G401 (cell line): Measurements from ENCODE around the gene NEDD1. TPM values are rescaled to one million over a fixed set of nuclear protein-coding genes. Genes with fewer than 3 reads are reported as not detected.

Source experiments
- DNase-seq: peaks from one replicate; pipeline ENCODE4 v3.0.0-alpha.2; 2015; ENCODE audit warnings: low spot score
- in situ Hi-C: cut with HindIII; loops from 2 replicates; pipeline ENCODE4 v1.10.0; 2016; ENCODE audit warnings: low sequenced_read_pairs, mixed read lengths
- total RNA-seq: library from RNA; depleted of rRNA; stranded (reverse); fragments of >200 nt; shearing (Covaris generic); gene quantifications from 2 replicates; pipeline ENCODE4 v1.2.3, GENCODE V29; 2014; rRNA removed

NEDD1 gene, protein sequence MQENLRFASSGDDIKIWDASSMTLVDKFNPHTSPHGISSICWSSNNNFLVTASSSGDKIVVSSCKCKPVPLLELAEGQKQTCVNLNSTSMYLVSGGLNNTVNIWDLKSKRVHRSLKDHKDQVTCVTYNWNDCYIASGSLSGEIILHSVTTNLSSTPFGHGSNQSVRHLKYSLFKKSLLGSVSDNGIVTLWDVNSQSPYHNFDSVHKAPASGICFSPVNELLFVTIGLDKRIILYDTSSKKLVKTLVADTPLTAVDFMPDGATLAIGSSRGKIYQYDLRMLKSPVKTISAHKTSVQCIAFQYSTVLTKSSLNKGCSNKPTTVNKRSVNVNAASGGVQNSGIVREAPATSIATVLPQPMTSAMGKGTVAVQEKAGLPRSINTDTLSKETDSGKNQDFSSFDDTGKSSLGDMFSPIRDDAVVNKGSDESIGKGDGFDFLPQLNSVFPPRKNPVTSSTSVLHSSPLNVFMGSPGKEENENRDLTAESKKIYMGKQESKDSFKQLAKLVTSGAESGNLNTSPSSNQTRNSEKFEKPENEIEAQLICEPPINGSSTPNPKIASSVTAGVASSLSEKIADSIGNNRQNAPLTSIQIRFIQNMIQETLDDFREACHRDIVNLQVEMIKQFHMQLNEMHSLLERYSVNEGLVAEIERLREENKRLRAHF
- 36.3 and 46.4 TPM in 2 replicates for total RNA-seq

DNA sequence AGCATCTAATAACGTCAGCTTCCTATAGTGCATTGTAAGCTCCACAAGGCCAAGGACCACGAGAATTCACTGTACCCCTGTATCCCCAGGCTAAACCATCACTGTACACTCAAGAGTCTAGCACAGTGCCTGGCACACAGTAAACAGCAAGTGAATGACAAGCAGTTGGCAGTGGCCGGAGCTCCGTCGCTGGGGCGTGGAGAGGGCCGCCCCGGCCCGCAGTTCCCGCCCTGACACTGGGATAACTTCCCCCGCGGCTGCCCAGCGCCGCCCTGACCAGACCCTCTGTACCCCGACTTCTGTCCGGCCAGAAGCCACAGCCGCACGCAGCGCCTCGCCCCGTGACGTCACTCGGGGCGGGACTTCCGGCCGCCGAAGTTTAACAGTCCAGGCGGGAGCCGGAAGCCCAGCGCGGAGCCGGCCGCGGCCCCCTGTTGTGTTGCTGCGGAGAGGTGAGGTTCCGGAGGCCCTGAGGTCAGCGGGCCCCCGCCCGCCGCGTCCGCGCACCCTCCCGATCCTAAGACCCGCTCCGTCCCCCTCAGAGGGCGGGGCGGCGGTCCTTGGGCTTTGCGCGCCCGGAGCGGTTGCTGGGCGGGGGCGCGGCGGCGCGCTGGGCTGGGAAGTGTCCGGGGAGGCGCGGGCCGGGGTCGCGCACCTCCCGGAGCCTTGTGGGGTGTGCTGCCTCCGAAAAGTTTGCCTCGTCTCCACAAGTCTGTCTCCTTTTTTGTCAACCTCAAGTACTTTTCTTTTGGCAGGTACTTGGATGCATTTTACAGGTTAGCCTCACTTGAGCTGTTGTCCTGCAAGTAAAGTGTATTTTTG lies at the start of gene NEDD1:
NEDD1 (plus strand) TSS at position 409 of the 822 bp plus-strand sequence. CDS start 2,503 bp downstream, outside the sequence.
- in situ Hi-C loops: no loop called here
- peak; percentile 61 for DNase-seq

DNA sequence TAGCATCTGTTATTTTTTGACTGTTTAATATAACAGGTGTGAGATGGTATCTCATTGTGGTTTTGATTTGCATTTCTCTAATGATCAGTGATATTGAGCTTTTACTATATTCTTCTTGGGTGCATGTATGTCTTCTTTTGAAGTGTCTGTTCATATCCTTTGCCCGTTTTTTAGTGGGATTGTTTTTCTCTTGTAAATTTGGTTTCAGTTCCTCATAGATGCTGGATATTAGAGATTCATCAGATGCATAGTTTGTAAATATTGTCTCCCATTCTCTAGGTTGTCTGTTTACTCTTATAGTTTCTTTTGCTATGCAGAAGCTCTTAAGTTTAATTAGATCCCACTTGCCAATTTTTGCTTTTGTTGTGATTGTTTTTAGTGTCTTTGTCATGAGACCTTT lies 48.9 kb upstream of the NEDD1 start:
- no peak for DNase-seq
- in situ Hi-C loops: no loop called here

DNA sequence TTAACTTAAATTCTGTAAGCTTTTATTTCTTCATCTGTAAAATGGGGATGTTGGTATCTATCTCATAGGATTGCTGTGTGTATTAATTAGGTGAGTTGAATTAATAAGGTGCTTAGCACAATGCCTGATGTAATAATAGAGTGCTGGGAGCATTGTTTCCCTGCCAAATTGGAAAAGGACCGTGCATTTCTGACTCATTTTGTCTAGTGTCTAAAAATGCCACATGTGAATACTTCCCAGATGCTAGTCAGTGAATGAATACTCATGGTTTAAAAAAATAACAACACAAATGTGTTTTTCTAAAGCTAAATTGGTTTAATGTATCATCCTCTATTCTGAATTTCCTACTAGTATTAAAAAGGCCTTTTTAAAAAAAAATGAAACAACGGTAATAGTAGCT lies 45.4 kb upstream of the NEDD1 start:
- DNase-seq: no peak
- in situ Hi-C loops: no loop called here

DNA sequence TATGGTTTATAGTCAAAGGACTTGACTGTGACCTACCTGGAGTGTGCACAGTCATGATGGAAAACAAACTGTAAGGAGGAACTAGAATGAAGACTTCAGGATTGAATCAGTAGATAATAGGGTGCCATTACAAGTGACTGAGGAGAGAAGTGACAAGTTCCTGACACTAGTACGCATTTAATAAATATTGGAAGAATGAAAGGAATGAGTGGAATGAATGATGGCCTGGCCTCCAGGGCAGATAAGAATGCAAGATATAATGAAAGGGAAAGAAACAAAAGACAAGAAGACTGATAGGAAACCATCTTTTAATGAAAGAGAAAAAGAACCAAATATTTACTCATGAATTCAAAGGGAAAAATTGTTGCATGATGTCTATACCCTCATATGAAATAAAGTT lies 44.7 kb upstream of the NEDD1 start:
- no peak for DNase-seq
- in situ Hi-C loops: no loop called here

DNA sequence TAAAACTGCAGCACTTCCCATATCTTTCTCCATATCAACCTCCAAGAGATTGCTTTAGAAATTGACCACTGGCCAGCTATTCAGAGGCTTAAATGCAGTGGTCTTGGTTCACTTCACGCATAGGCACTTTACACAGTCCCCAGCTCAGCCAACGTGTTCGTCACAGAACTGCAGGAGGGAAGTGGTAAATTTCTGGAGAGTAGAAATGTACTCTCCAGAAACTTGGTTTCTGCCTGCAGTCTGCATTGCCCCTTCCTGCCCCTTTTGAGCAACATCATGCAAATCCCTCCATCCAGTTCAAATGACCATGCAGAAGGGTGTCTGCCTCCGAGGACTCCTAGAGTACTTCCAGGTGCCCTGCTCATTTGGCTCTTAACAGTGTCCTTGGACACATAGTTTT lies 42.7 kb upstream of the NEDD1 start:
- in situ Hi-C loops: no loop called here
- DNase-seq: no peak

DNA sequence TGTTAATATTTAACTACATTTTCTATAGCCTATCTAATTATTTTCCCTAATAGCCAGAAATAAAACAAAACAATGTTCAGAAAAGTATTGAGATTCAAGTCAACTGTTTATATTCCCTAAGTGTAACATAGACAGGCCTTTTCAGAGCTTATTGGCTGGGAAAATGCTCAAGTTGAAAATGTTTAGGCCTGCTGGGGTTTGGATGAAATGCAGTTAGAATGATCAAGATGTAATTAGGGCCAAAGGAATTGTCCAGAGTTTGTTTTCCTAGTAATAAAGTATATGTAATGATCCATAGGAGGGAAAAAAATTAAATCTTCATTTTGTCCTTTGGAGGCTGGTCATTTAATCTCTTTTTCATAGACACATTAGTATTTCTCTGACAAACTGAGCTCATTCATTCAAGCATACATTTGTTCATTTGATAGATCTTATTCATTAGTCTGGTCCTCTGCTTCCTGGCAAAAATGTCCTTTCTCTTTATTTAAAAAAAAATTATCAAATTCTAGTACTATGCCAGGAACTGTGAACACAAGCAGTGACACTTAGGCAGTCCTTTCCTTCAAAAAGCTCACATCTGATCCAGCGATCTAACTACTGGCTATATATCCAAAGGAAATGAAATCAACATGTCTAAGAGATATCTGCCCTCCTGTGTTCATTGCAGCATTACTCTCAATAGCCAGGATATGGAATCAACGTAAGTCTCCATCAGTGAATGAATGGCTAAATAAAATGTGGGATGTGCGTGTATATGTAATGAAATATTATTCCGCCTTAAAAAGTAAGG lies 40.1 kb upstream of the NEDD1 start:
- no peak for DNase-seq
- in situ Hi-C loops: no loop called here

DNA sequence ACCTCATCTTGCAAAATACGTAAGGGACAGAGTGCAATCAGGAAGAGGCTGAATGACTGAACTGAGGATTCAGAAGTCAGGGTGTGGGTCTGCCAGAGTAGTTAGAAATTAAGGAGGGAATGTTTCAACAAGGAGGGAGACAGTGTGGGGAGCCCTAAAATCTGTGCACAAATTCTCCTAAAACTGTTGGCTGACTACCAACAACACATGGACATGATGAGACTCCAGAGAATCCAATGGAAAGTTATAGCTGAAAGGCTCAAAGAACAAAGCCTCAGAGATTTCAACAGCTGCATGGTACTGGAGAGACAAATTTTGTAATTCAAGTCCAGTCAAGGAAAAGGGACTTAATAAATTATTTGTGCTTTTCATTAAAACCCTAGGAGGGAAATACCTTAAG lies 36.1 kb upstream of the NEDD1 start:
- DNase-seq: no peak
- in situ Hi-C loops: no loop called here

DNA sequence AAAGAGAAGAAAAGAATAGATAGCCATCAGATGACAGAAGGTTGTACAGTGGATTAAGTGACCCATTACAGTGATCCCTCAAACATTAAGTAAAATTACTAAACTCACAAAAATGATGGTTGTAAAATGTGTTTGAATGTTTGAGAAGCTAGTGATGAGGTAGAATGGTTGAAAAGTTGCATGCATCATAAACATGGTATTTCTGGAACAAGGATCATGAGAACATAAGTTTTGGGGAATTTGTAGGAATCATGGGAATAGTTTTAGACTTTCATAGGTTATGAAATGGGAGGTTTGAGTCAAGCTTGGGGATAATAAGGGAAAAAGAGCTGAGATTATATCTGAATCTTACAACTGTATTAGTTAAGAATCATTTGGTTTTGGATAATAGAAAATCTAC lies 34.1 kb upstream of the NEDD1 start:
- in situ Hi-C loops: no loop called here
- DNase-seq: no peak

DNA sequence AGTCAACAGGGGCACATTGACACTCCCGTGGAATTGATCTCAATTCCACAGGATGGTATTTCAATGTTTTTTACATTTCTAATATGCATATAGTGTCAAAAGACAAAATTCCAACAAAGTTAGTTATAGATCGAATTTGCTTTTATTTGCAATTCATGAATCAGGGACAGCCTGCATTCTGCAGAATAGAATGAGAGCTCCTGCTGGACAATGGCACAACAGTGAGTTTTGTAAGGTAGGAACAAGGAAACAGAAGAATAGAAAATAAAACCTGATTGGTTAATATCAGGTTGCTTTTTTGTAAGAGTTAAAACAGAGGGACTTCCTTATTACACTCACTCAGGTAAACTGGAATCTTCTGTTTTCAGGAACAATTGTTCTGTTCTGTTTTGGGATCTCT lies 32.8 kb upstream of the NEDD1 start:
- DNase-seq: no peak
- in situ Hi-C loops: no loop called here

DNA sequence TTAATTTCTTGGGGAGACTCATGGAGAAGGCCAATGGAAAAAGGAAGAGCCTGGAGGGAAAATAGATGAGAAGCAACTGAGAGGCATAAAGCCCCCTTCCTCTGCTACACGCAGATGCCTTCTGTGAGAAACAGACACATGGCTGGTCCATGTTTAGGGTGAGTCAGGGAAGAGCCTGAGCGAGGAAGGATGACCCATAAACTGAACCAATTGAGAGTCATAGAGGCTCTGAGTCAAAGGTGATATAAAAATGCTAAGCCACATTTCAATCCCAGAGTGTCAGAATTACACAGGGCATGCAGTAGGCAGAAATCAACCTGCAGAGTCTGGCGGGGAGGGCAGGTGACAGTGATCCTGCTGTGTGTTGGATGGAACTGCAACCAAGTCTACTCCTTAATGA lies 30.1 kb upstream of the NEDD1 start:
- in situ Hi-C loops: no loop called here
- DNase-seq: no peak

DNA sequence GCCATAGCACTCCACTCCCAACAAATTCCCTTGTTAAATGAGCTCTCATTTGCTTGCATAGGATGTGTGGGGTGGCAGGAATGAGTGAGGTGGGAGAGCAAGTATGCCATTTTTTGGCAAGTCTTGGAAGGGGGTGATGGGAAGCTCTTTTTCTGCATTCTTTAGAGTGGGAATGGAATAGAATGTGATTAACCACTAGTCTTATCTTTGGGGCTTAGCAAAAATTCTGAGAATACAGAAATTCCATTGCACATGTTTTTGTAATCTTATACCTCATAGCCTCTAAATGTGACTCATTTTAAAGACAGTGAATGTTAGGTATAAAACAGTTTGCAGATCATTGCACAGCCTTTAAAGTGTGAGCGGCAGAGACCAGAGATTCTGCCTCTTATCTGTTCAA lies 28.4 kb upstream of the NEDD1 start:
- no peak for DNase-seq
- in situ Hi-C loops: no loop called here

DNA sequence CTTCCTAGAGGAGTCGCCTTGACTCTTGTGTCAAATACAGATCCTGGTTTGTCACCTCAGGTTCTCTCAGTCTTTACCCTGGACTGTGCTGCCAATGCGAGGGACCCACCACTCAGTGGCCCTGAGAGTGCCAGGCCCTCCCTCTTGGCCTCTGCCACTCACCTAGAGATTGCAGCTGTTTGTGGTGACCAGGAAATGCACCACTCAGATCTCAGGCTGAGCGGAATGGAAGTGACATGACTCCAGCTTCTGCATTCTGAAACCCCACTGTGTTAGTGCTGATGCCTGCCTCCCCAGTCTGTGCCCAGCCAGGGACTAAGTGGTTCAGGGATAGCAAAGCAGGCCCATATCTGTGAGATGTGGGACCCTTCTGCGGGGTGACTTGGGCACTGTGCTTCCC lies 27.8 kb upstream of the NEDD1 start:
- no peak for DNase-seq
- in situ Hi-C loops: no loop called here

DNA sequence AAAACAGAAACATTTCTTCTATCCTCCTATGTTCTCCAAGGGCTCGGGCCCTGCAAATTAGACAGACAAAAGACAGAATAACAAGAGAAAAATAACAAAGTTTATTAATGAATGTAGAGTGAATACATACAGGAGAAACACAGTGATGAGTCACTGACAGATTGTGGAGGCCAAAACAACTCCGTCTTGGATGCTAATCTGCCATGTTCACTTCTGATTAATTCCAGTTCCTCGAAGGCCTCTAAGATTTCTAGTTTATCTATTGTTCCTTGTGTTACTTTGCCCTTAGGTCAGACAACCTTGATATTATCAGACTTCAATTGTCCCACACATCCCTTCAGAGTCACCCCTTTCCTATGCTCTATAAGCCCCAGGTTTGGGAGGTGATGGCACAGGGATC lies 26.8 kb upstream of the NEDD1 start:
- in situ Hi-C loops: no loop called here
- no peak for DNase-seq

DNA sequence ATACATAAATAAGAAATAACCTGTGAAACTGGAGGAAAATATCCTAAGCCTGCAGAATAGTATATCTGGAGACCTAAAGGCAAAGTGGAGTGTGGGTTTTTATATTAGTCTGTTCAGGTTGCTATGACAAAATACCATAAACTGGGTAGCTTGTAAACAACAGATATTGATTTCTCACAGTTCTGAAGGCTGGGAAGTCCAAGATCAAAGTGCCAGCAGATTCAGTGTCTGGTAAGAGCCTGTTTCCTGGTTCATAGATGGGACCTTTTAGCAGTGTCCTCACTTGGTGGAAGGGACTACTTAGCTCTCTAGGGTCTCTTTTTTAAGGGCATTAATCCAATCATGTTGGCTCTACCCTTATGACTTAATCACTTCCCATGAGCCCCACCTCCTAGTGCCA lies 25.4 kb upstream of the NEDD1 start:
- DNase-seq: no peak
- in situ Hi-C loops: no loop called here

DNA sequence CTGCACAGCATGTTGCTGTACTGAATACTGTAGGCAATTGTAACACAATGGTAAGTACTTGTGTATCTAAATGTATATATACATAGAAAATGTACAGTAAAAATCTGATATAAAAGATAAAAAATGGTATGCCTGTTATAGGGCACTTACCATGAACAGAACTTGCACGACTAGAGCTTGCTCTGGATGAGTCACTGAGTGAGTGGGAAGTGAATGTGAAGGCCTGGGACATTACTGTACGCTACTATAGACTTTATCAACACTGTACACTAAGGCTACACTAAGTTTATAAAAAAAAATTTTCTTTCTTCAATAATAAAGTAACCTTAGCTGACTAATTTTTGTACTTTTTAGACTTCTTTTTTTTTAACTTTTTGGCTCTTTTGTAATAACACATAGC lies 24.2 kb upstream of the NEDD1 start:
- in situ Hi-C loops: no loop called here
- no peak for DNase-seq

DNA sequence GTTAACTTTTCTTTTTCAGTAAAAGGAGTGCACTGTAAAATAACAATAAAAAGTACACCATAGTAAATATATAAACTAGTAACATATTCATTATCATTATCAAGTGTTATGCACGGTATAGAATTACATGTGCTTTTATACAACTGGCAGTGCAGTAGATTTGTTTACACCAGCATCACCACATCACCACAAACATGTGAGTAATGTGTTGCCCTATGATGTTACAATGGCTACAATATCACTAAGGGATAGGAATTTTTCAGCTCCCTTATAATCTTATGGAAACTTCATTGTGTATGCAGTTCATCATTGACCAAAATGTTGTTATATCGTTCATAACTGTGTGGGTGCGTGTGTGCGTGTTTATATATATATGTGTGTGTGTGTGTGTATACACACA lies 23.5 kb upstream of the NEDD1 start:
- DNase-seq: no peak
- in situ Hi-C loops: no loop called here

DNA sequence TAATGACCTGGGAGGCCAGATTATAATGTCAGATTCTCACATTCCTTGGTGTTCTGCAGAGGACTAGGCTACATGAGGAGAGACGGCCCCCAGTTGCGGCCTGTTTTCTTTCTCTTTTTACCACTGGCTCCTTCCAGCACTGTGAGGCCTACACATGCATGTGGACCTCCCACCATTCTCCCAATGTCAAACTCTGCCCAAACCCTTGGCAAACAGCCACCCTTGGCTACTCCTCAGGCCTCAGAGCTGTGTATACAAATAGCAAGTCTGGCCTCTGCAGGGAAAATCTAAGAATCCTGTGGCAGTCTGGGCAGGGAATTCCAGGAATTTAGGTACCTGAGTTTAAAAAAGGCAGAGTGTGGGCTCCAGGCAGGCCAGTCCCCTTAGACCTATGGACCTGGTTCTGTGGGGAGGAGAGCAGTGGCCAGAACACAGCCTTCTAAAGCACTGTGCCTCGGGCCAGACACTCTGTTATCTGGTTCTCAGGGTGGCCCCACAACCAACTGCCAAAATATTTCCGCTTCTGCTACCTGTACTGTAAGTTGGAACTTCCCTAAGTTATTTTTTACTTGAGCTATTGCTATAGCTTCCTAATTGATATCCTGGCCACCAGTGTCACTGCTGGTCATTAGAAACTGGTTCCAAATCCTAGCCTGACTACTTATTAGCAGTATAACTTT lies 19.9 kb upstream of the NEDD1 start:
- peak; percentile 14 for DNase-seq
- in situ Hi-C loops: no loop called here

DNA sequence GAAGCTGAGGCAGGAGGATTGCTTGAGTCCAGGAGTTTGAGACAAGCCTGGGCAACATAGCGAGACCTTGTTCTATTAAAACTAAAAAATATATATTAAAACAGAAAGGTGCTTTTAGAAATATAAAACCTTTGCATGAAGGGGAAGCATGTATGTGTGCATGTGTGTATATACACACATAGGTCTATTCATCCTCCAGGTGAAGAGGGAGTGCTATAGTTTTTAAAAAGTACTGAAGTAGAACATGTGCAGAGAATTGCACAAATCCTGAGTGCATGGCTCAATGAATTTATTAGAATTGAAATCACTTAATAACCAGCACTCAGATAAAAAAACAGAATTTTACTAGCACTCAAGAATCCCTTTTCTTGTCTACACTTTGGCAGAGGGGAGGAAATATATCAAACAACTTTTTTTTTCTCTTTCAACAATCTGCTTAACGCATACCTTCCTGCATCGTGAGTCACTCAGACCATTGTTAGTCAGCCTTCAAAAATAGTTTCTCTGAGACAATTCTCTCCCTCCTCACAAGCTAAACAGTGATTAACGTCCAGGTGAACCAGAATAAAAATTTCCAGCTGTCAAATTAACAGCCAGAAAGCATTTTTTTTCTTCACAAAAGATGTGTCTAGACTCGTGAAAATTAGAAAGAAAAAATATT lies 17.7 kb upstream of the NEDD1 start:
- no peak for DNase-seq

More for the DNA sequence above, 17.7 kb upstream of the NEDD1 start:
- in situ Hi-C loops: no loop called here
